ENCODE data around the gene PITX1. TPM values are rescaled to one million over a fixed set of nuclear protein-coding genes. Genes with fewer than 3 reads are reported as not detected.

The PITX1 gene
- total RNA-seq, 1 experiment from 2014 or later: 31.0 TPM

GRCh38 chr5:135038205-135038812 is 4.3 kb upstream of the PITX1 start:
- no peak overlapping the region for H3K4me3 ChIP-seq (replicated peaks in 1 of 2; ENCODE audit: low read depth in 1 of 2, low read length in 2 of 2)
- H2AFZ ChIP-seq (ENCODE audit: low read depth, low read length, poor library complexity, severe bottlenecking): no peak overlapping the region
- no peaks in the 10 kb centered on the region for H3K36me3 ChIP-seq (ENCODE audit: control insufficient read depth in 1 of 2, insufficient read depth in 2 of 2, low read length in 2 of 2)
- H3K4me1 ChIP-seq (ENCODE audit: control insufficient read depth in 1 of 2, insufficient read depth in 2 of 2, low read length in 2 of 2): peaks cover 11 to 37% of the 10 kb centered on the region in 2 experiments
- 0 out of 2 replicates have a peak, but pooled peaks cover 2% of the 10 kb centered on the region for H3K27me3 ChIP-seq (ENCODE audit: insufficient read depth, low read length)
- RAD21 ChIA-PET (ENCODE audit: low non-redundant PET in 1 of 2, low total read pairs in 2 of 2, uncharacterized antibody in 2 of 2, unreplicated experiment in 2 of 2): no interaction called here
- no peak overlapping the region for H3K4me2 ChIP-seq (ENCODE audit: low read length)
- no peak overlapping the region for H3K9ac ChIP-seq (ENCODE audit: low read length)
- H3K9me2 ChIP-seq (ENCODE audit: insufficient read depth): no peaks in the 10 kb centered on the region
- ATAC-seq: no peak
- BruUV-seq (replicated peaks): no TSS peak
- no peaks in the 10 kb centered on the region for H4K20me1 ChIP-seq (ENCODE audit: insufficient read depth)
- CTCF ChIA-PET: no interaction called here
- POLR2A ChIA-PET: no interaction called here
- no peak for DNase-seq (ENCODE audit: low read depth, low spot score)
- intact Hi-C loops (cut with micrococcal nuclease): no loop called here
- H3K79me2 ChIP-seq (ENCODE audit: insufficient read depth, low read length): peaks cover 4% of the 10 kb centered on the region
- H3K9me3 ChIP-seq (ENCODE audit: control insufficient read depth in 1 of 2, insufficient read depth in 1 of 2, low read depth in 1 of 2, low read length in 2 of 2): no peaks in the 10 kb centered on the region
- no peak overlapping the region for H3K27ac ChIP-seq (ENCODE audit: low read depth, low read length)
- TF ChIP-seq CBX3 (IDR thresholded peaks at IDR 0.05; ENCODE audit: low read depth): no peak
- no peak for TF ChIP-seq EGR1 (IDR thresholded peaks at IDR 0.05; ENCODE audit: low read depth)
- no peak for TF ChIP-seq ATF3 (IDR thresholded peaks at IDR 0.05)
- no peak for TF ChIP-seq RAD21 (IDR thresholded peaks at IDR 0.05; ENCODE audit: low read depth)
- no peak for TF ChIP-seq EZH2phosphoT487 (IDR thresholded peaks at IDR 0.05; ENCODE audit: borderline replicate concordance)
- no peak for TF ChIP-seq ELF1 (IDR thresholded peaks at IDR 0.05; ENCODE audit: borderline replicate concordance, low read depth)
- no peak for TF ChIP-seq SP1 (IDR thresholded peaks at IDR 0.05; ENCODE audit: low read depth)
- no peak for TF ChIP-seq JUND (IDR thresholded peaks at IDR 0.05)

- ATAC-seq (no peak), DNase-seq (ENCODE audit: low read depth, low spot score) (no peak)
- H3K4me3 ChIP-seq (replicated peaks in 1 of 2; ENCODE audit: low read depth in 1 of 2, low read length in 2 of 2): no peak overlapping the region
- H3K27ac ChIP-seq (ENCODE audit: low read depth, low read length): no peak overlapping the region
- H3K4me1 ChIP-seq (ENCODE audit: control insufficient read depth in 1 of 2, insufficient read depth in 2 of 2, low read length in 2 of 2): peaks cover 11 to 37% of the 10 kb centered on the region in 2 experiments
- no peaks in the 10 kb centered on the region for H4K20me1 ChIP-seq (ENCODE audit: insufficient read depth)
- no peak overlapping the region for H2AFZ ChIP-seq (ENCODE audit: low read depth, low read length, poor library complexity, severe bottlenecking)
- no peak overlapping the region for H3K4me2 ChIP-seq (ENCODE audit: low read length)
- 0 out of 2 replicates have a peak, but pooled peaks cover 2% of the 10 kb centered on the region for H3K27me3 ChIP-seq (ENCODE audit: insufficient read depth, low read length)
- no TSS peak for BruUV-seq (replicated peaks)
- intact Hi-C loops (cut with micrococcal nuclease): no loop called here
- H3K36me3 ChIP-seq (ENCODE audit: control insufficient read depth in 1 of 2, insufficient read depth in 2 of 2, low read length in 2 of 2): no peaks in the 10 kb centered on the region
- peaks cover 10% of the 10 kb centered on the region for H3K79me2 ChIP-seq (ENCODE audit: insufficient read depth, low read length)
- no peak overlapping the region for H3K9ac ChIP-seq (ENCODE audit: low read length)
- no peaks in the 10 kb centered on the region for H3K9me3 ChIP-seq (ENCODE audit: control insufficient read depth in 1 of 2, insufficient read depth in 1 of 2, low read depth in 1 of 2, low read length in 2 of 2)
- no peak for TF ChIP-seq EZH2phosphoT487 (IDR thresholded peaks at IDR 0.05; ENCODE audit: borderline replicate concordance)
- H3K9me2 ChIP-seq (ENCODE audit: insufficient read depth): no peaks in the 10 kb centered on the region
- ChIA-PET CTCF (no interaction called here), RAD21 (ENCODE audit: low non-redundant PET in 1 of 2, low total read pairs in 2 of 2, uncharacterized antibody in 2 of 2, unreplicated experiment in 2 of 2) (no interaction called here), POLR2A (no interaction called here)
Measured at GRCh38 chr5:135037519-135038204, 3.6 kb upstream of the PITX1 start.
